GM19035 (cell line): ENCODE data around the gene SOX10.

Experiments
- ATAC-seq: cut with Tn5 transposase; IDR thresholded peaks from one replicate; pipeline ENCODE4 v1.9.1; 2021; ENCODE audit not compliant: unreplicated experiment

Gene SOX10

DNA sequence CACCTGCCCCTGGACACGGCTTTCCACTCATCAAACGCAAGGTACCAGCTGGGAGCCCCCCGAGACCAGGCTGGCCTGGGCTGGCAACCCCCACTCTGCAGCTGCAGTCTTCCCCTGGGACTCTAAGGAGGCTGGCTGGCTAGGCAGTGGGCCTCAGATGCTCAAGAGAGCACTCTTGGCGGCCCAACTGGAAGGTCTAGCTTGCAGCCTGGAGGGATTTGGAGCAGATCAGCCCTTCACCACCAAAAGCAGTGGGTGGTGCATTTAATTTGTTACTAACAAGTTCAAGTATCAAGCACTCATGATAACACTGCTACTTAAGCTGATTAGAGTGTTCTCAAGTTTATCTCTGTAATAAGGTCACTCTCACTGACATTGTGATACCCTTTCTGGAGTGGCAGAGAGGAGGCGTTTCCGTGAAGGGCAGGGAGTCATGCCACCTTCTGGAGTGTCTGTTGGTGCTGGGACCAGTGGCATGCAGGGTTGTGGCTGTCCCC lies 52.4 kb downstream of the SOX10 start:
- no peak for ATAC-seq

DNA sequence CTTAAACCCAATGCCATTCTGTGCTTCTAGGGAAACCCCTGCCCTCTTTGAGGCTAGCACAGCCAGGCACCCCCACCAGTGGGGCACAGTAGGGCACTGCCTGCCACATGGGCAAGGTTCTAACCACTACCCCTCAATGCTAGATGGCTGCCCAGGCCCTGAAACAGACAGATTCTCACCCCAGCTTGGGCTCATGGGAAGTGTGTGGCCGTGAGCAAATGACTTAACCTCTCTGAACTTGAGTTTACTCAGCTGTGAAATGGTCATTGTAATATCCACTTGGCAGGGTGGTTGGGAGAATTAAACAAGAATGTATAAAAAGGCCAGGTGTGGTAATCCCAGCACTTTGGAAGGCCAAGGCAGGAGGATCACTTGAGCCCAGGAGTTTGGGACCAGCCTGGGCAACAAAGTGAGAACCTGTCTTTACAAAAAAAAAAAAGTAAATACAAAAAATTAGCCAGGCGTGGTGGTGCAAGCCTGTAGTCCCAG lies 53.4 kb downstream of the SOX10 start:
- ATAC-seq: no peak

DNA sequence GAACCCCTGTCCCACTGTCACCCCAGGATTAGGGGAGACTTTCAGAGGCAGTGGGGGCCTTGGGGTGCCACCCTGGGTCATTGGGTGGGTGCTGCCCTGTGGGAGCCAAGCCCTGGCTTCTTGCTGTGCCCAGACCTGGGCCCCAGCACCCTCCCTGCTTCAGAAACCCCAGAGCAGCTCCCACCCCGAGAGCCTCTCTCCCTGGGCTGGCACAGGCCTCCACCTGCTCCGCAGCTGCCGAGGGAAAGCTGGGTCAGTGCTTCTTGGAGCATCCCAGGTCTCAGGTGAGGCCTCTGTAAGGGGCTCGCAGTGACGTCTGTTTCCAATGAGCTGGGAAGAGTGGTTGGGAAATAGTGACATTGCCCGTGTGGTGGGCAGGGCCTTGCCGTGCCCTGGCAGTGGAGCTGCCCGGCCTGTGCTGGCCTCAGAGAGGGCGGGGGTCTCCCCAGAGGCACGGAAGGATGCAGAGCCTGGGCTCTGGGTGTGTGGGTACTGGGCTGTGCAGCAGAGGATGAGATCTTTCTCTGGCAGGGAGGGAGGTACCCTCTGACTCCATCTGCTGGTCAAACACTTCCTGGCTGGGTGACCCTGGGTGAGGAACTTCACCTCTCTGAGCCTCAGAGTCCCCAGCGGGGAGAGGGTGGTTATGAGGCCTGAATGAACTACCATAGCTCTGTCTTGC lies 53.9 kb downstream of the SOX10 start:
- no peak for ATAC-seq

DNA sequence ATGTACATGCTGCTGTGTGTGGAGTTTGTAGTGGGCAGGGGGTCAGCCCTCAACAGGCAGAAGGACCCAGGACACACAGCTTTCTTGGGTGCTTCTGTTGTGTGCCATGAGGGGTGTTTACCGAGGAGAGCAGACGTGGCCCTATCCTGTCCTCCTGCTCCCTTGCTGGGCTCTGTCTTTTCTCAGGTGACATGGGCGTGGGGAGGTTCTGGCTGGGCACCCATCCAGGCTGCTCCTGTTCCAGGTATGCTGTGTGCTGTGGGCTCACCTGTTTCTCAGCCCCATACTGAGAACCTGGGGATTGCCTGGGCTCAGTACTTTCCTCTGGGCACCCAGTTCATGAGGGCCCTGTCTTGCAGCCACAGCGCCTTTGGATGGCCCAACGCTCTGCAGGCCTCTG lies 55.0 kb downstream of the SOX10 start:
- no peak for ATAC-seq

DNA sequence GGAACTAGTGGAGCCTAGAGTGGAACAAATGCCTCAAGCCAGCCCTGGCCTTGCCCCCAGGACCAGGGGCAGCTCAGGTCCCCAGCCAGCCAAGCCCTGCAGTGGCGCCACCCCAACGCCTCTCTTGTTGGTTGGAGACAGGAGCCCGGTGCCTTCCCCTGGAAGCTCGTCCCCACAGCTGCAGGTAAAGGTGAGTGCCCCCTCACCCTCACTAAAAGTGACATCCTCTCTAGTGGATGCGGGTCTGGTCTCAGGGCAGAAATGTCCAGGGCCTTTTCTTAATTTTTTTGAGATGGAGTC lies 56.8 kb downstream of the SOX10 start:
- no peak for ATAC-seq

DNA sequence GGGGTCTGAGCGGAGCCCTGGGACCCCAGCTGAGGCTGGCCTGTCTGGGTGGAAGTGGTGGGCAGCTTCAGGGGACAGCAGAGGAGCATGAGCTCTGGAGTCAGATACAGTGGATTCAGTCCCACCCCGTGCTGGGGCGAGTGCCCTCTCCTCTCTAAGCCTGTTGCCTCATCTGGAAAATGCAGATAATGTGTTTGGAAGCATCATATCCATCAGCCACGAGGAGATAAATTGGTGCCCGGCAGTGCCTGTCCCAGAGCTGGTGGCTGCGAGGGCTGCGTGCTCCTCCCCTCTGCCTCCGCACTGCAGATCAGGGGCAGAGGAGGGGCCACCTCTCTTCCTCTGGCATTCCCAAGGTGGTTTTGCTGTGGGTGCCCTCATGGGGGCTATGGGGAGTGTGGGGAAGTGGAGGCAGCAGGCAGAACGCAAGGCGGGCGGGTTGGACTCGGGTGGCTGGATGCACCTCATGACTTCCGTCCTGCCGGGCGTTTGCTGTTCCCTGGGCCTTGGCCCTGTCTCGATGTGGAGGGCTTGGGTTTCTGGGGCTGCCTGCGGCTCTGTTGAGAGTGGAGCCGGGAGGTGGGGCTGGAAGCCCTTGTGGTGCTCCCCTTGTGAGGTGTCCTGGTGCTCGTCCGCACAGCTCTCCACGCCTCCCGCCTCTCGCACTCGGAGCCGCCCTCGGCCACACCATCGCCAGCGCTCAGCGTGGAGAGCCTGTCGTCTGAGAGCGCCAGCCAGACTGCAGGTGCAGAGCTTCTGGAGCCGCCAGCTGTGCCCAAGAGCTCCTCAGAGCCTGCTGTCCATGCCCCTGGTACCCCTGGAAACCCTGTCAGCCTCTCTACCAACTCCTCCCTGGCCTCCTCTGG lies 57.4 kb downstream of the SOX10 start:
- ATAC-seq: no peak

DNA sequence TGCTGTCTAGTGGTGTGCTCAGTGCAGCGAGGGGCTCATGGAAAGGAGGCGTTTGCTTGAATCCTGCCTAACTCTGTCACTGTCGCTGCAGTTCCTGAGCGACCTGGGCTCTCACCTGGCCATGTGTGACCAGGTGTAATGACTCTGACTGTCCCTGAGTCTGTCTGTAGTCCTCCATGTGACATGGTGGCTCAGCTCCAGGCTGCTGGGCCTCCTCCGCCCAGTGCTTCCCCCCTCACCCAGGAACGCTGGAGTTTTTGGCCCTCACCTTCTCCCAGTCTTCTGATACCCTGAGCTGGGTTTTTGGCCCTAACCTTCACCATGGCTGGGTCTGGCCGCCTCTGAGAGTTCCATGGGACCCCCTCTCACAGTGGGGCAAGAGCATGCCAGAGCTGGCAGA lies 58.0 kb downstream of the SOX10 start:
- no peak for ATAC-seq

DNA sequence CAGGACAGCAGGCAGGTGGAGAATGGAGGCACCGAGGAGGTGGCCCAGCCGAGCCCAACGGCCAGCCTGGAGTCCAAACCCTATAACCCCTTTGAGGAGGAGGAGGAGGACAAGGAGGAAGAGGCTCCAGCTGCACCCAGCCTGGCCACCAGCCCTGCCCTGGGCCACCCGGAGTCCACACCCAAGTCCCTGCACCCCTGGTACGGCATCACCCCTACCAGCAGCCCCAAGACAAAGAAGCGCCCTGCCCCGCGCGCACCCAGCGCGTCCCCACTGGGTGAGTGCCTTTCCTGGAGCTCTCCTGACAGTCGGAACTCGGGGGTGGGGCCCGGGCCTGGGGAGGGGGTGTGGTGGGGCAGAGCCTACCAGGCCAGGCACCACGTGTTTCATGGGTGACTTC lies 58.6 kb downstream of the SOX10 start:
- no peak for ATAC-seq

DNA sequence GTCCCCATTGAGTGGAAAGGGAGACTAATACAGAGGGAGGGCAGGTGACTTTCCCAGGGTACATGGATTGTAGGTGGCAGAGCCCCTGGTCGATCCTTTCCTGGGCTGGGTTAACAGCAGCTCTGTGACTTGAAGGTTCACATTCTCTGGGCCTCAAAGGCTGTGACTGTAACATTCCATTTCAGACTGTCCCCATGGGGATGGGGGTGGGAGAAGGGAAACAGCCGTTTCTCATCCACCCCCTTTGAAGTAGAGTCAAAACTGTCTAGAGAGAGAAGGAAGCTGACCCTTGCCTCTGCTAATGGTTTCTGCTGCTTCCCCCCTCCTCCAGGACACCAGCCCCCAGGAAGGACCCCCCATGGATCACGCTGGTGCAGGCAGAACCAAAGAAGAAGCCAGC lies 59.0 kb downstream of the SOX10 start:
- no peak for ATAC-seq

DNA sequence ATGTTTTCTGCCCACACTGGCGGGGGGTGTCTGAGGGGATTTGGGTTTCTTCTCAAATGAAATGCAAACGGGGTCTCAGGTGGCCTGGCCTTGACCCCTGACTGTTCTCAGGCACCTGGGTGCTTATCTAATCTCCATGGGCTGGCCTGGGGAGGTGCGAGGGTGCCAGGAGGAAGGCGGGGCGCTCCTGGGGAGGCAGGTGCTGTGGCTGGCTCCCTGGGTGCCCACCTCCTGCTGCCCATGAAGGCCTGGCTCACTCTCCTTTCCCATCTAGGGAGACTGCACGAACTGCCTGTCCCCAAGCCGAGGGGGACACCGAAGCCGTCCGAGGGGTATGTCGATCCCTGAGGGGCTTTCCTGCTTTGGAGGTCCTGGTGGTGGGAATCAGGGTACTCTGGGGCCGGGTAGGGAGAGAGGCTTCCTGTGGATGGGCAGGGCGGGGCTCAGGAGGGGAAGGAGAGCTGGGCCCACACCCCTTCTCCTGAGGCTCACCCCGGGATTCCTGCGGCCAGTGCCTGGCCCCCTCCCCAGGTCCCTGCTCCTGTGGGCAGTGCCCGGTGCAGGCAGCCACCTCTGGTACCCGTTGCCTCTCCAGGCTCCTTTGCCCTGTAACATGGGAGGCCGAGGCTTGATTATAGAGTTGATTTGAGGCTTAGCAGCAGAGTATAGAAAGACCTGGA lies 59.8 kb downstream of the SOX10 start:
- ATAC-seq: no peak

DNA sequence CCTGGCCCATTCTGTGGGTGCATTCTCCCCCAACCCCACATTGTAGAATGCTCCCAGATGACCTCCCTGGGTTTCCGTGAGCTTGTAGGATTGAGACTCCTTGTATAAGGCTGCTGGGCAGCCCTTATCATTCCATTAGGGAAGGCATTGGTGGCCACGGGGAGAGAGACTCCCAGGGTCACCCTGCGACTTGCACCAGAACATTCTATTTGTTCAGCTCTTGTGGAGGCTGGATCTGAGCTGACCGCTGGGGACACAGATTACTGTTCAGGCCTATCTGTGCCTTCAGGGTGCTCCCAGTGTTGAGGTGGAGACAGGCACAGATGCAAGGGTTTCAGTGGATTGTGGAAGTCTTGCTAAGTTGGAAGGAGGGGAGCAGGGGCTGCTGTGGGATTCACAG lies 60.4 kb downstream of the SOX10 start:
- ATAC-seq: no peak
